PC-3 (cell line): ENCODE measurements around the gene DGKZ. TPM values are rescaled to one million over a fixed set of nuclear protein-coding genes. Genes with fewer than 3 reads are reported as not detected.

Experiments
- ATAC-seq: fragments of 200-7000 bp; cut with Tn5 transposase; 2 replicates; pipeline ENCODE4 v1.9.1; 2020; ENCODE audit warnings: mild to moderate bottlenecking, moderate library complexity
- BruUV-seq: library from RNA; stranded (reverse); fragments of 400-500 nt; replicated peaks from 2 replicates; lab custom pipeline; 2021; lab: Mats Ljungman, UMichigan
- CTCF ChIA-PET: fragments of 300-600 bp; sonication (Branson Sonifier 250); formaldehyde crosslinking; loops from one replicate; lab custom pipeline; 2022; ENCODE audit warnings: antibody characterized with exemption; lab: Charles Lee
- POLR2A ChIA-PET: fragments of 300-600 bp; sonication (Branson Sonifier 250); formaldehyde crosslinking; loops from one replicate; lab custom pipeline; 2022; ENCODE audit warnings: antibody characterized with exemption; ENCODE audit not compliant: unreplicated experiment; lab: Charles Lee
- DNase-seq: peaks from one replicate; pipeline ENCODE4 v3.0.0-alpha.2; 2015
- H2AFZ ChIP-seq: fragments of 300-600 bp; sonication (generic); 2 replicates; pipeline ENCODE4 v1.6.0; 2016; ENCODE audit warnings: antibody characterized with exemption, low read length
- H3F3A ChIP-seq: fragments of 300-600 bp; sonication (generic); one replicate; pipeline ENCODE4 v1.6.0; 2017; ENCODE audit warnings: antibody characterized with exemption, low read length, control low read depth, mild to moderate bottlenecking; ENCODE audit not compliant: unreplicated experiment
- H3K27ac ChIP-seq: fragments of 300-600 bp; sonication (generic); 2 replicates; pipeline ENCODE4 v1.5.1; 2016; ENCODE audit warnings: mild to moderate bottlenecking, low read length
- H3K27me3 ChIP-seq: fragments of 300-600 bp; sonication (generic); 2 replicates; pipeline ENCODE4 v1.6.1; 2016; ENCODE audit warnings: low read length, mixed read lengths
- H3K36me3 ChIP-seq: fragments of 300-600 bp; sonication (generic); 2 replicates; pipeline ENCODE4 v1.6.1; 2016; ENCODE audit warnings: low read depth, mixed run types, low read length, mixed read lengths
- H3K4me1 ChIP-seq: fragments of 300-600 bp; sonication (generic); 2 replicates; pipeline ENCODE4 v1.5.1; 2016; ENCODE audit warnings: low read length; ENCODE audit not compliant: insufficient read depth
- H3K4me2 ChIP-seq: fragments of 300-600 bp; sonication (generic); 2 replicates; pipeline ENCODE4 v1.6.0; 2016; ENCODE audit warnings: low read length
- H3K4me3 ChIP-seq: fragments of 300-600 bp; sonication (generic); 2 replicates; pipeline ENCODE4 v1.5.1; 2016; ENCODE audit warnings: mild to moderate bottlenecking, low read length, mixed read lengths
- H3K79me2 ChIP-seq: fragments of 300-600 bp; sonication (generic); 2 replicates; pipeline ENCODE4 v1.6.1; 2017; ENCODE audit warnings: low read length, mixed read lengths
- H3K9ac ChIP-seq: fragments of 300-600 bp; sonication (generic); 2 replicates; pipeline ENCODE4 v1.6.0; 2016; ENCODE audit warnings: mild to moderate bottlenecking, low read length
- H3K9me2 ChIP-seq: fragments of 300-600 bp; sonication (generic); replicated peaks from 2 replicates; pipeline ENCODE4 v1.6.1; 2016; ENCODE audit warnings: mixed run types, low read length, mixed read lengths
- H3K9me3 ChIP-seq: fragments of 300-600 bp; sonication (generic); 2 replicates; pipeline ENCODE4 v1.6.1; 2016; ENCODE audit warnings: low read length, mixed read lengths
- H4K20me1 ChIP-seq: fragments of 300-600 bp; sonication (generic); 2 replicates; pipeline ENCODE4 v1.6.1; 2016; ENCODE audit warnings: low read length, mixed read lengths
- EZH2 ChIP-seq: fragments of 300-600 bp; sonication (generic); IDR thresholded peaks from one replicate; pipeline ENCODE4 v1.6.1; 2017; ENCODE audit warnings: antibody characterized with exemption, mild to moderate bottlenecking, low read length; ENCODE audit not compliant: unreplicated experiment
- EZH2phosphoT487 ChIP-seq: fragments of 300-600 bp; sonication (generic); IDR thresholded peaks from 2 replicates; pipeline ENCODE4 v1.6.1; 2018; ENCODE audit warnings: mild to moderate bottlenecking, antibody characterized with exemption, low read length, borderline replicate concordance
- intact Hi-C: fragments of 100-400 bp; cut with micrococcal nuclease; formaldehyde crosslinking; loops from 2 replicates; pipeline ENCODE4 v1.9.0; 2023
- total RNA-seq: library from RNA; depleted of rRNA; stranded (reverse); fragments of >200 nt; gene quantifications from 2 replicates; pipeline ENCODE4 v1.2.3, GENCODE V29; 2014
- TF ChIP-seq, protein P1 (sequence below): fragments of 300-600 bp; sonication (generic); conservative IDR thresholded peaks from 2 replicates; pipeline ENCODE4 v1.5.1; 2017; ENCODE audit warnings: antibody characterized with exemption, low read depth, mild to moderate bottlenecking, low read length

Gene DGKZ
- total RNA-seq, 1 experiment from 2014 or later: 70.2 TPM

- Histone ChIP-seq H3K79me2 (no peaks in the 10 kb centered on the region), H3K9me2 (no peaks in the 10 kb centered on the region), H3K4me3 (no peak overlapping the region), H3K9me3 (no peaks in the 10 kb centered on the region), H2AFZ (no peak overlapping the region), H3K4me2 (no peak overlapping the region), H3K27me3 (peaks cover 29% of the 10 kb centered on the region), H3K4me1 (peaks cover 19% of the 10 kb centered on the region; the same call in 1 of the 2 replicates), H3K9ac (no peak overlapping the region), H3K27ac (no peak overlapping the region), H3F3A (no peaks in the 10 kb centered on the region), H3K36me3 (no peaks in the 10 kb centered on the region), H4K20me1 (no peaks in the 10 kb centered on the region)
- POLR2A ChIA-PET: no interaction called here
- TF ChIP-seq, protein P1, sequence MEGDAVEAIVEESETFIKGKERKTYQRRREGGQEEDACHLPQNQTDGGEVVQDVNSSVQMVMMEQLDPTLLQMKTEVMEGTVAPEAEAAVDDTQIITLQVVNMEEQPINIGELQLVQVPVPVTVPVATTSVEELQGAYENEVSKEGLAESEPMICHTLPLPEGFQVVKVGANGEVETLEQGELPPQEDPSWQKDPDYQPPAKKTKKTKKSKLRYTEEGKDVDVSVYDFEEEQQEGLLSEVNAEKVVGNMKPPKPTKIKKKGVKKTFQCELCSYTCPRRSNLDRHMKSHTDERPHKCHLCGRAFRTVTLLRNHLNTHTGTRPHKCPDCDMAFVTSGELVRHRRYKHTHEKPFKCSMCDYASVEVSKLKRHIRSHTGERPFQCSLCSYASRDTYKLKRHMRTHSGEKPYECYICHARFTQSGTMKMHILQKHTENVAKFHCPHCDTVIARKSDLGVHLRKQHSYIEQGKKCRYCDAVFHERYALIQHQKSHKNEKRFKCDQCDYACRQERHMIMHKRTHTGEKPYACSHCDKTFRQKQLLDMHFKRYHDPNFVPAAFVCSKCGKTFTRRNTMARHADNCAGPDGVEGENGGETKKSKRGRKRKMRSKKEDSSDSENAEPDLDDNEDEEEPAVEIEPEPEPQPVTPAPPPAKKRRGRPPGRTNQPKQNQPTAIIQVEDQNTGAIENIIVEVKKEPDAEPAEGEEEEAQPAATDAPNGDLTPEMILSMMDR: no peak
- TF ChIP-seq EZH2phosphoT487: no peak
- no peak for TF ChIP-seq EZH2
- intact Hi-C loops: no loop called here
- no peak for ATAC-seq
- no peak for DNase-seq
- CTCF ChIA-PET: interaction anchor here (0.6 kb wide), 1 partner anchor 45 kb away, joined by 6 read pairs; no protein-coding TSS in a partner anchor
- BruUV-seq: no TSS peak
These were observed 40.2 kb downstream of the DGKZ start for GRCh38 chr11:46387456-46387855.

DNA sequence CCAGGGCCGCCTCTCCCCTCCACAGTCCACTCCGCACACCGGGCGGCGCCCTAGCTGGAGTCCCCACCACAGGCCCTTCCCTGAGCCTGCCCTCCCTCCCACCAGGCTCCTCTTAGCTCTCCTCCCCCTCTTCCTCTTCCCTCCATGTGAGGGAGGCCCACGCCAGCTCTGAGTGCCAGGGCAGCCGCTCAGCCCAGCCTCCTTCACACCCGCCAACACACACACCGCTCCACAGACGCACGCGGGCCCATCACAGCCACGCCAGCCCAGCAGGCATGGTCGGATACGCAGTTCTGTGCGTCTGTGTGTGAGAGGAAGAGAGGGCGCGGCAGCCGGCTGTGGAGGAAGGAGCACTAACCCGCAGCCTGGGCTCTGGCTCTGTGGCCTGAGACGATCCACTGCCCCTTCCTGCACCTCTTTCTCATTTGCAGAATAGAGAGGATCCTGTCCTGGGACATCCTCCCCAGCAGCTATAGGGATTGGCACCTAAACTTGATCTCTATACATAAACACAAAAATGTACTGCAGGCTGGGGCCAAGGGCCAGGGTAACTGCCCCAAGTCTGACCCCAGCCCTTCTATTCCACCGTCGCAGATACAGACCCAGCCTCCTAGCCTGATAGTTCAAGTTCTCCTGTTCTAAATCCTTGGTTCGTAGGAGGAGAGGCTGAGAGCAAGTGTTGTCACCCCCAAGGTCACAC is 40.8 kb downstream of the DGKZ start:
- H3K79me2 ChIP-seq: no peaks in the 10 kb centered on the region
- CTCF ChIA-PET: interaction anchor here (0.6 to 1.7 kb wide), 4 partner anchors 45 to 207 kb away, joined by 3 to 10 read pairs (median 7); no protein-coding TSS in a partner anchor
- no peaks in the 10 kb centered on the region for H3K9me3 ChIP-seq
- POLR2A ChIA-PET: no interaction called here
- no peak overlapping the region for H3K27ac ChIP-seq
- no peaks in the 10 kb centered on the region for H3K9me2 ChIP-seq
- BruUV-seq: no TSS peak
- H4K20me1 ChIP-seq: no peaks in the 10 kb centered on the region
- ATAC-seq (no peak), DNase-seq (no peak)
- no peaks in the 10 kb centered on the region for H3K36me3 ChIP-seq
- no peaks in the 10 kb centered on the region for H3F3A ChIP-seq
- TF ChIP-seq, protein P1: no peak
- TF ChIP-seq EZH2phosphoT487: no peak
- no peak for TF ChIP-seq EZH2
- intact Hi-C loops: loop anchor here (2.0 kb wide), 1 partner anchor 141 kb away; no protein-coding TSS in a partner anchor
- no peak overlapping the region for H3K4me3 ChIP-seq
- H3K4me1 ChIP-seq: peaks cover 19% of the 10 kb centered on the region; the same call in 1 of the 2 replicates
- no peak overlapping the region for H3K9ac ChIP-seq
- H2AFZ ChIP-seq: no peak overlapping the region
- no peak overlapping the region for H3K4me2 ChIP-seq
- peaks cover 29% of the 10 kb centered on the region for H3K27me3 ChIP-seq
